K562 (cell line): ENCODE data around the gene PDE2A. TPM values are rescaled to one million over a fixed set of nuclear protein-coding genes. Genes with fewer than 3 reads are reported as not detected.
A peak's percentile ranks its signal among the peaks of the same experiment; 100 is the strongest.

Experiments
- ATAC-seq: fragments of 200-7000 bp; cut with Tn5 transposase; 3 replicates; pipeline ENCODE4 v1.9.1; 2020; ENCODE audit warnings: moderate library complexity
- BruUV-seq: library from RNA; stranded (reverse); fragments of 400-500 nt; replicated peaks from 2 replicates; lab custom pipeline; 2021; lab: Mats Ljungman, UMichigan
- CTCF ChIA-PET: fragments of 300-600 bp; formaldehyde crosslinking; extraction: SDS; loops from one replicate; lab custom pipeline; 2021; ENCODE audit warnings: low intra/inter-chr PET ratio; lab: Yijun Ruan, JAX
- POLR2A ChIA-PET: fragments of 300-600, 350-650 bp; sonication (Branson Sonifier 250); formaldehyde crosslinking; extraction: SDS; loops from one replicate; lab custom pipeline; 2021; ENCODE audit warnings: antibody characterized with exemption, inconsistent platforms; lab: Yijun Ruan, JAX
- DNase-seq, 4 experiments: peaks; one replicate each; pipeline versions ENCODE4 v3.0.0 to v3.0.0-alpha.2; 2011 to 2018; ENCODE audit warnings: low spot score in 3 of 4, mixed read lengths in 3 of 4; ENCODE audit errors: extremely low read depth in 1 of 4
- FAIRE-seq: peaks from 2 replicates; lab custom pipeline; 2011; peaks lifted over from hg19 to GRCh38; lab: Jason Lieb, UNC
- H2AFZ ChIP-seq: 2 replicates; pipeline ENCODE4 v1.6.0; 2011; ENCODE audit warnings: low read depth, low read length, control low read depth, inconsistent platforms
- H3K27ac ChIP-seq: fragments of 200-600 bp; 3 replicates; pipeline ENCODE4 v1.8.0; 2011; ENCODE audit warnings: low read depth, mild to moderate bottlenecking, control low read depth, inconsistent platforms, low read length, moderate library complexity, mixed read lengths; ENCODE audit errors: extremely low read depth
- H3K27me3 ChIP-seq, 2 experiments: fragments of 300-600 bp in 1 of 2; 2 replicates in 1 of 2; 3 replicates in 1 of 2; pipeline versions ENCODE4 v1.6.0 to v1.8.0; 2011; ENCODE audit warnings: inconsistent platforms in 2 of 2, low read length in 2 of 2, mild to moderate bottlenecking in 1 of 2, mixed read lengths in 1 of 2, moderate library complexity in 1 of 2; ENCODE audit not compliant: control insufficient read depth in 2 of 2, insufficient read depth in 2 of 2
- H3K36me3 ChIP-seq: fragments of 300-600 bp; 3 replicates; pipeline ENCODE4 v1.8.0; 2011; ENCODE audit warnings: mild to moderate bottlenecking, low read length, inconsistent platforms; ENCODE audit not compliant: control insufficient read depth, insufficient read depth
- H3K4me1 ChIP-seq, 2 experiments: fragments of 200-600 bp in 1 of 2; replicated peaks in 1 of 2; 2 replicates in 1 of 2; 3 replicates in 1 of 2; pipeline versions ENCODE4 v1.5.1 to v1.8.0; 2011; ENCODE audit warnings: inconsistent platforms in 2 of 2, low read length in 2 of 2, mild to moderate bottlenecking in 1 of 2, mixed read lengths in 1 of 2, moderate library complexity in 1 of 2; ENCODE audit not compliant: control insufficient read depth in 2 of 2, insufficient read depth in 2 of 2
- H3K4me2 ChIP-seq: 2 replicates; pipeline ENCODE4 v1.6.1; 2011; ENCODE audit warnings: low read length, control low read depth, inconsistent platforms, mixed read lengths; ENCODE audit not compliant: insufficient read depth
- H3K4me3 ChIP-seq: fragments of 200-600 bp; sonication (generic), shearing (Covaris generic); 2 replicates; pipeline ENCODE4 v1.5.1; 2016; ENCODE audit warnings: control low read depth, inconsistent platforms
- H3K79me2 ChIP-seq: fragments of 200-600 bp; 3 replicates; pipeline ENCODE4 v1.8.0; 2011; ENCODE audit warnings: low read length, inconsistent platforms; ENCODE audit not compliant: control insufficient read depth, insufficient read depth
- H3K9ac ChIP-seq, 2 experiments: 2 replicates each; pipeline versions ENCODE4 v1.6.0 to v1.6.1; 2011; ENCODE audit warnings: low read depth in 2 of 2, low read length in 2 of 2, control low read depth in 1 of 2, inconsistent platforms in 1 of 2, mild to moderate bottlenecking in 1 of 2, mixed read lengths in 1 of 2; ENCODE audit not compliant: insufficient read depth in 1 of 2
- H3K9me1 ChIP-seq: one replicate; pipeline ENCODE4 v1.6.0; 2011; ENCODE audit warnings: inconsistent platforms, mild to moderate bottlenecking, low read length, moderate library complexity; ENCODE audit not compliant: control insufficient read depth, insufficient read depth
- H3K9me3 ChIP-seq: replicated peaks from 2 replicates; pipeline ENCODE4 v1.5.1; 2011; ENCODE audit warnings: low read depth, low read length, inconsistent platforms; ENCODE audit not compliant: control insufficient read depth, insufficient read depth
- H4K20me1 ChIP-seq: replicated peaks from 2 replicates; pipeline ENCODE4 v1.6.1; 2011; ENCODE audit warnings: low read length, inconsistent platforms, mixed read lengths; ENCODE audit not compliant: control insufficient read depth, insufficient read depth
- BCL6 ChIP-seq: fragments of 250-450 bp; sonication (Bioruptor Pico); IDR thresholded peaks from 2 replicates; pipeline ENCODE4 v1.4.0; 2020
- BHLHE40 ChIP-seq: IDR thresholded peaks from 2 replicates; pipeline ENCODE4 v1.6.1; 2011; ENCODE audit warnings: low read length, improper control_type of control experiment
- CCNT2 ChIP-seq: IDR thresholded peaks from 2 replicates; pipeline ENCODE4 v1.6.1; 2011; ENCODE audit warnings: borderline replicate concordance, low read depth, mild to moderate bottlenecking, moderate library complexity, mixed read lengths, low read length; ENCODE audit not compliant: insufficient read length; ENCODE audit errors: extremely low read depth
- CREB5 ChIP-seq: fragments of 250-450 bp; sonication (Bioruptor Pico); IDR thresholded peaks from 2 replicates; pipeline ENCODE4 v1.5.0; 2020; ENCODE audit warnings: mild to moderate bottlenecking
- HLTF ChIP-seq: fragments of 450-650 bp; IDR thresholded peaks from 2 replicates; pipeline ENCODE4 v1.6.1; 2016
- HMG20A ChIP-seq: fragments of 450-650 bp; formaldehyde crosslinking; conservative IDR thresholded peaks from 2 replicates; pipeline ENCODE4 v1.4.0; 2020; ENCODE audit warnings: mild to moderate bottlenecking, mixed read lengths
- HSF4 ChIP-seq: fragments of 250-450 bp; sonication (Bioruptor Pico); IDR thresholded peaks from 2 replicates; pipeline ENCODE4 v2.1.2; 2022; ENCODE audit warnings: mild to moderate bottlenecking, moderate library complexity, borderline replicate concordance
- ILF3 ChIP-seq: fragments of 450-650 bp; IDR thresholded peaks from 2 replicates; pipeline ENCODE4 v1.6.1; 2018; ENCODE audit warnings: antibody characterized with exemption, mild to moderate bottlenecking, moderate library complexity, borderline replicate concordance
- KLF6 ChIP-seq: fragments of 250-450 bp; sonication (Bioruptor Pico); IDR thresholded peaks from 2 replicates; pipeline ENCODE4 v1.4.0; 2020; ENCODE audit warnings: mild to moderate bottlenecking, moderate library complexity, borderline replicate concordance
- RBM39 ChIP-seq: fragments of 200-400 bp; formaldehyde crosslinking; optimal IDR thresholded peaks from 2 replicates; pipeline ENCODE3; 2018; ENCODE audit warnings: low read depth, low read length
- RFX5 ChIP-seq: IDR thresholded peaks from 2 replicates; pipeline ENCODE4 v1.6.1; 2011; ENCODE audit warnings: low read depth, mild to moderate bottlenecking, improper control_type of control experiment, low read length
- SMARCC2 ChIP-seq: fragments of 450-650 bp; IDR thresholded peaks from 2 replicates; pipeline ENCODE4 v1.6.1; 2017; ENCODE audit warnings: antibody characterized with exemption, moderate library complexity, mild to moderate bottlenecking, low read depth
- ZBTB12 ChIP-seq: fragments of 250-450 bp; sonication (Bioruptor Pico); IDR thresholded peaks from 2 replicates; pipeline ENCODE4 v1.4.0; 2020
- ZNF212 ChIP-seq: fragments of 450-650 bp; formaldehyde crosslinking; IDR thresholded peaks from 2 replicates; pipeline ENCODE4 v1.4.0; 2020; ENCODE audit warnings: mild to moderate bottlenecking
- ZNF282 ChIP-seq: sonication (generic); formaldehyde crosslinking; IDR thresholded peaks from 2 replicates; pipeline ENCODE4 v1.8.1; 2023; ENCODE audit warnings: missing genetic modification reagents
- ZNF445 ChIP-seq: fragments of 250-450 bp; sonication (Bioruptor Pico); IDR thresholded peaks from 2 replicates; pipeline ENCODE4 v1.4.0; 2020; ENCODE audit warnings: low read depth, mild to moderate bottlenecking, moderate library complexity
- ZNF586 ChIP-seq: fragments of 450-650 bp; formaldehyde crosslinking; conservative IDR thresholded peaks from 2 replicates; pipeline ENCODE4 v1.4.0; 2020; ENCODE audit warnings: mild to moderate bottlenecking, moderate library complexity
- ZNF778 ChIP-seq: fragments of 450-650 bp; formaldehyde crosslinking; IDR thresholded peaks from 2 replicates; pipeline ENCODE4 v1.4.0; 2020; ENCODE audit warnings: mild to moderate bottlenecking, moderate library complexity
- WGBS: fragments of 100-300 bp; shearing (Covaris generic); methylation state at CpG from one replicate; pipeline ENCODE4 v1.1.6; 2016; ENCODE audit warnings: low coverage, mixed read lengths; ENCODE audit not compliant: insufficient coverage; ENCODE audit errors: missing lambda C conversion rate; 5-methylcytosine and 5-hydroxymethylcytosine counted together
- in situ Hi-C: fragments of 300-500 bp; cut with MboI; formaldehyde crosslinking; loops from 4 replicates; pipeline ENCODE4 v1.15.0; 2018; ENCODE audit warnings: inconsistent platforms, mixed read lengths
- intact Hi-C: fragments of 100-400 bp; cut with micrococcal nuclease; formaldehyde crosslinking; loops from 2 replicates; pipeline ENCODE4 v1.14.2; 2022
- polyA plus RNA-seq, 8 experiments: library from polyadenylated mRNA; depleted of rRNA in 4 of 8; stranded (reverse) in 5 of 8; unstranded in 3 of 8; fragments of >200 nt; fragmentation: Nextera tagmentation in 2 of 8; fragmentation: Illumina TruSeq in 1 of 8; extraction: Ambion mirVana in 2 of 8; extraction: Trizol in 1 of 8; gene quantifications; 2 replicates each; pipeline versions ENCODE4 v1.2.1 to v1.2.3, GENCODE V29; 2011 to 2014; ENCODE audit warnings: inconsistent platforms in 1 of 8, missing spikeins in 1 of 8
- total RNA-seq, 7 experiments: library from RNA; depleted of rRNA in 6 of 7; stranded (reverse); fragments of >200 nt in 6 of 7; fragmentation: Illumina TruSeq in 2 of 7; extraction: Trizol in 2 of 7; gene quantifications; 2 replicates each; pipeline versions ENCODE4 v1.2.1 to v1.2.3, GENCODE V29; 2011 to 2021; ENCODE audit warnings: low replicate concordance in 1 of 7
- TF ChIP-seq, protein P1 (sequence below), 2 experiments: fragments of 450-650 bp; conservative IDR thresholded peaks; 2 replicates each; pipeline ENCODE4 v1.6.1; 2017; ENCODE audit warnings: mild to moderate bottlenecking in 2 of 2, moderate library complexity in 2 of 2

PDE2A gene
- total and polyA plus RNA-seq, 9 of the 15 experiments (the other 6 are each of a cell fraction or from before 2014, with no cell fraction given) = 0.07 to 15.2 (median 1.6) TPM; not detected in 1

DNA sequence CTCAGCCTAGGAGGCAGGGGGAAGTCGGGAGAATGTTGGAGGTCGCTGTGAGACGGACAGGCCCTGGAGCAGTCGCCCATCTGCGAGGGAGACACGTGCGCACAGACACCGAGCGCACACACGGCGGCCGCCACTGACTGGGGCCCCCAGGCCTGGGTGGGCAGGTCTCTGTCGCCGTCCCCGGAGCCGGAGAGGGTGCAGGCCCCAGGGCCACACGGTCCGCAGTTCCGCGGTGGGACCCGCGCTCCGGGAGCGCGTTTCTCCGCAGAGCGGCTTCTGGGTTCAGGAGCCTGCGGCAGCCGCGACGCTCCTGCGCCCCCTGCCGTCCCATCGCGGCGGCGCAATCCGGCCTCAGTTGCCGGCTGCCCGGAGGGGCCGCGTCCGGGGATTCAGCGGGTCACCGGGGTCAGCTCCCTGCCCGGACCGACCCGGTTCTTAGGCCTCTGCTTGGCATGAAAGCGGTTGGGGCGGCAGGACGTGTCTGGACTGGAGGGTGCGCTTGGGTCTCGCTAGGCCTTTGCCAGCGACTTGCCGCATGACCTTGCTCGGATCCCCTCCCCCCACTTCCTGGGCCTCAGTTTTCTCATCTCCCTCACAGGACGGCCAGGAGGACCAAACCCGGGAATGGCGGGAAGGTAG lies 31.2 kb downstream of the PDE2A start:
- Histone ChIP-seq H2AFZ (peak overlapping the region; percentile 93), H3K36me3 (no peaks in the 10 kb centered on the region), H3K9me3 (no peaks in the 10 kb centered on the region), H3K9ac (peak overlapping the region; percentile 32 to 86; a peak in 3 of 4 replicates), H4K20me1 (peaks cover 6% of the 10 kb centered on the region; the same call in 1 of the 2 replicates), H3K27me3 (peaks cover 29 to 41% of the 10 kb centered on the region in 2 experiments), H3K79me2 (no peaks in the 10 kb centered on the region), H3K27ac (no peak overlapping the region; the same call in 2 of the 3 replicates), H3K4me2 (peak overlapping the region; percentile 83), H3K4me1 (peaks cover 0 to 20% of the 10 kb centered on the region in 2 experiments; a peak in 3 of 5 replicates), H3K4me3 (peak overlapping the region; percentile 38), H3K9me1 (no peaks in the 10 kb centered on the region)
- FAIRE-seq (peak; percentile 72), DNase-seq (peak; percentile 79 to 85 (median 83)), ATAC-seq (peak; percentile 92)
- CTCF ChIA-PET = interaction anchor here (0.6 to 2.2 kb wide), 6 partner anchors 43 to 161 kb away, joined by 3 to 14 read pairs (median 6); no protein-coding TSS in a partner anchor
- intact Hi-C loops = loop anchor here (1.0 to 2.0 kb wide), 2 partner anchors 44 to 58 kb away; no protein-coding TSS in a partner anchor
- POLR2A ChIA-PET = no interaction called here
- in situ Hi-C loops = no loop called here
- 3% methylated on average over 39 of the region's 59 CpGs for whole genome bisulfite sequencing
- BruUV-seq = no TSS peak
- TF ChIP-seq KLF6 (CRISPR knock-in tag) (no peak), RFX5 (no peak), ZNF778 (no peak), CREB5 (no peak), BHLHE40 (peak; percentile 63), ILF3 (no peak), RBM39 (no peak), CCNT2 (peak; percentile 56), ZBTB12 (CRISPR knock-in tag) (no peak), SMARCC2 (no peak), ZNF445 (no peak), ZNF282 (CRISPR knock-in tag) (no peak), HSF4 (CRISPR knock-in tag) (no peak), HLTF (no peak), HMG20A (no peak), ZNF586 (CRISPR knock-in tag) (no peak), BCL6 (no peak), ZNF212 (CRISPR knock-in tag) (no peak)
- TF ChIP-seq, protein P1, sequence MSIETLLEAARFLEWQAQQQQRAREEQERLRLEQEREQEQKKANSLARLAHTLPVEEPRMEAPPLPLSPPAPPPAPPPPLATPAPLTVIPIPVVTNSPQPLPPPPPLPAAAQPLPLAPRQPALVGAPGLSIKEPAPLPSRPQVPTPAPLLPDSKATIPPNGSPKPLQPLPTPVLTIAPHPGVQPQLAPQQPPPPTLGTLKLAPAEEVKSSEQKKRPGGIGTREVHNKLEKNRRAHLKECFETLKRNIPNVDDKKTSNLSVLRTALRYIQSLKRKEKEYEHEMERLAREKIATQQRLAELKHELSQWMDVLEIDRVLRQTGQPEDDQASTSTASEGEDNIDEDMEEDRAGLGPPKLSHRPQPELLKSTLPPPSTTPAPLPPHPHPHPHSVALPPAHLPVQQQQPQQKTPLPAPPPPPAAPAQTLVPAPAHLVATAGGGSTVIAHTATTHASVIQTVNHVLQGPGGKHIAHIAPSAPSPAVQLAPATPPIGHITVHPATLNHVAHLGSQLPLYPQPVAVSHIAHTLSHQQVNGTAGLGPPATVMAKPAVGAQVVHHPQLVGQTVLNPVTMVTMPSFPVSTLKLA (conservative IDR thresholded peaks at IDR 0.05) = peak; percentile 79 to 89
